PC-9 (cell line): ENCODE results near the gene LETMD1.

ENCODE experiments used
- CTCF ChIP-seq: fragments of 200-600 bp; sonication (generic); conservative IDR thresholded peaks from 2 replicates; pipeline ENCODE4 v1.6.1; 2017; ENCODE audit warnings: mixed run types, antibody characterized with exemption, mild to moderate bottlenecking, moderate library complexity
- EZH2 ChIP-seq: fragments of 200-600 bp; sonication (generic); IDR thresholded peaks from 2 replicates; pipeline ENCODE4 v1.8.0; 2017; ENCODE audit warnings: antibody characterized with exemption, low read depth

GRCh38 chr12:51085757-51086156 is 37.6 kb downstream of the LETMD1 start:
- TF ChIP-seq CTCF, result no peak
- TF ChIP-seq EZH2, result no peak
